GM12891 (cell line): Measurements from ENCODE around the gene CT45A10.

ENCODE experiments used
- PAX5 ChIP-seq: IDR thresholded peaks from 2 replicates; pipeline ENCODE4 v1.6.1; 2011; ENCODE audit warnings: low read length, moderate library complexity, mild to moderate bottlenecking; ENCODE audit not compliant: insufficient read depth, severe bottlenecking
- POLR2A ChIP-seq: IDR thresholded peaks from 2 replicates; pipeline ENCODE4 v1.6.1; 2011; ENCODE audit warnings: low read depth, low read length, control low read depth
- POLR2AphosphoS5 ChIP-seq: IDR thresholded peaks from 2 replicates; pipeline ENCODE4 v1.6.1; 2011; ENCODE audit warnings: low read depth, low read length, control low read depth
- POU2F2 ChIP-seq: IDR thresholded peaks from 2 replicates; pipeline ENCODE4 v1.6.1; 2011; ENCODE audit warnings: low read depth, mild to moderate bottlenecking, control low read depth, low read length, moderate library complexity
- SPI1 ChIP-seq: IDR thresholded peaks from 2 replicates; pipeline ENCODE4 v1.6.1; 2011; ENCODE audit warnings: low read depth, low read length, control low read depth
- TAF1 ChIP-seq: IDR thresholded peaks from 2 replicates; pipeline ENCODE4 v1.6.1; 2011; ENCODE audit warnings: low read depth, low read length, control low read depth

DNA sequence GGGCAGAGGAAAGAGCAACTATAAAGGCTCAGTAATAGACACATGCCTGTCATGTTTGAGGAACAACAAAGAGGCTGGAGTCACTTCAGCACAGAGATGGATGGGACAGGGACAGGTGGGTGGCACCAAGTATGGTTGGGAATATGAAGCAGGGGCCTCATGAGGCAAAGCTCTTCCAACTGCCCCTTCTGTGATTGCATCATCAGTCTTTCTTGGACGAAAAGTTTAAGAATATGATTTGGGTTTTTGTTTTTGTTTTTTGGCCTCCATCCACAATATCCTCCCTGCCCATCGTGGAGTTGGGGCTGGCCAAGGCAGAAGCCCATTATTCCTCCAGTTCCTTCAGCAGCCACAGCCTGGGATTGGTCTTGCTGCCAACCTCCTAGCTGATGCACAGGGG, 34.7 kb upstream of the CT45A10 start:
- TF ChIP-seq POLR2A (no peak), TAF1 (no peak), POLR2AphosphoS5 (no peak), PAX5 (no peak), SPI1 (no peak), POU2F2 (no peak)
